ENCODE measurements around the gene EPS15.

DNA sequence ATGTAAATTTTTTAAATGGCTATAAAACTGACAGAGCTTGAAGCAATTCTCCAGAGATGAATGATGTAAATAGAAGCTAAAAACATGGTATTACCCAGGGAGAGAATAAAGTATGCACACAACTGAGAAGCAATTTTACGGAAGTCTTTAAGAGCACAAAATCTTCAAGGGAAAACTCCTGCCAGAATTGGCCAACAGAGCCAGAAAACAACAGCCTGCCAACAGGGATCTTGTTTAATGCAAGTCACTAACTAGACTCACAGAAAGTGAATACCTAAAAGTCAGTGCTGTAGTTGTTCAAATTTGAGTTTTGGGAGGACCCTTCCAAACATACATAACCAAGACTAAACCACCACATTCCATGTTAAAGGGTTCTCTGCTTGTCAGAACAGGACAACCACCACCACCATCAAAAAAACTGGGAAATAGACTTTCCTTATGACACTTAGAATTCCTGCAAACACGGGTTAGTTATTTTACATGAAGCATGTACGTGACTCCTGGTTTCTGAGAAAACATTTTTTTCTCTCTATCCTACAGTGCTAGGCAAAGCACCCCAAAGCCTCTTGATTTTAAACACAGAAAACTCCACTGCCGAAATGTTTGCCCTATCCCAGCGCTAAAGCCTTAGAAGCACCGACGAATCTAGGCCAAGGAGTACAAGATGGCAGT lies 1.6 kb downstream of the EPS15 start:
- TF ChIP-seq POLR2A (IDR thresholded peaks at IDR 0.05) (no peak), CTCF (IDR thresholded peaks at IDR 0.05) (no peak)
